ENCODE measurements around the gene RAB7A. TPM values are rescaled to one million over a fixed set of nuclear protein-coding genes. Genes with fewer than 3 reads are reported as not detected.

RAB7A gene
- total RNA-seq, 1 experiment from 2014 or later: 284 TPM

DNA sequence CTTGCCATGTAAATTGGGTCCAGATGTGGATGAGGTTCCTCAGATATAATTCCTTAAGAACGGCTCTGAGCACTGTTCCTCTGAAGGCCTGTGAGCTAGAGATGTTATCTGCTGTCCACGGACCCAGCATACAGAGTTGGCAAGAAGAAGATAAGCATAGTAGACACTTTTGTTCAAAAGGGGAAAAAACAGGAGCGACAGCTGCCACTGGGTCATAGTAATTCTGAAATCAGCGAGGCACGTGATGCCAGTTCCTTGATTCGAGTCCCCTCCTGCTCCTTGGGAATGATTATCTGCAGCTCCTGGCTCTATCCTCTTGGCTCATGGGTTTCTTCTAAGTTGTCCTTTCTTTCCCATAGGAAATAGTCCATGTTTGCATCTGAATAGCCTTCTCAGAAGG is 2.5 kb upstream of the RAB7A start:
- POLR2A ChIA-PET: no interaction called here

GRCh38 chr3:128725547-128726022 is 398 bp upstream of the RAB7A start:
- intact Hi-C loops (cut with micrococcal nuclease; ENCODE audit: unreplicated experiment): loop anchor here (1.0 to 10.0 kb wide), 2 partner anchors 45 to 69 kb away; no protein-coding TSS in a partner anchor
- ChIA-PET POLR2A (interaction anchor here (1.5 kb wide), 1 partner anchor 45 kb away, joined by 6 read pairs; no protein-coding TSS in a partner anchor), CTCF (interaction anchor here (1.8 kb wide), 1 partner anchor 45 kb away, joined by 6 read pairs; no protein-coding TSS in a partner anchor)
- TSS peak; percentile 76 for BruUV-seq (replicated peaks)
- Mint-ChIP-seq H3K4me1 (ENCODE audit: low read depth, unreplicated experiment) (peaks cover 13% of the 10 kb centered on the region), H3K4me3 (ENCODE audit: unreplicated experiment) (peak overlapping the region; percentile 91), H3K36me3 (ENCODE audit: insufficient read depth, unreplicated experiment) (peaks cover 27% of the 10 kb centered on the region), H3K9me3 (ENCODE audit: unreplicated experiment) (no peaks in the 10 kb centered on the region), H3K27me3 (ENCODE audit: insufficient read depth, unreplicated experiment) (no peaks in the 10 kb centered on the region), H3K27ac (ENCODE audit: unreplicated experiment) (peak overlapping the region; percentile 96)
- Histone ChIP-seq H3K27me3 (replicated peaks; ENCODE audit: control insufficient read depth, insufficient read depth, low read length) (no peaks in the 10 kb centered on the region), H3K4me3 (ENCODE audit: low read depth, low read length) (0 out of 2 replicates have a peak overlapping the region, but pooled peaks have one; percentile 8), H3K4me1 (peaks cover 20% of the 10 kb centered on the region), H3K9me3 (no peaks in the 10 kb centered on the region), H3K36me3 (ENCODE audit: control insufficient read depth, insufficient read depth, low read length) (no peaks in the 10 kb centered on the region)
- TF ChIP-seq, protein P1, sequence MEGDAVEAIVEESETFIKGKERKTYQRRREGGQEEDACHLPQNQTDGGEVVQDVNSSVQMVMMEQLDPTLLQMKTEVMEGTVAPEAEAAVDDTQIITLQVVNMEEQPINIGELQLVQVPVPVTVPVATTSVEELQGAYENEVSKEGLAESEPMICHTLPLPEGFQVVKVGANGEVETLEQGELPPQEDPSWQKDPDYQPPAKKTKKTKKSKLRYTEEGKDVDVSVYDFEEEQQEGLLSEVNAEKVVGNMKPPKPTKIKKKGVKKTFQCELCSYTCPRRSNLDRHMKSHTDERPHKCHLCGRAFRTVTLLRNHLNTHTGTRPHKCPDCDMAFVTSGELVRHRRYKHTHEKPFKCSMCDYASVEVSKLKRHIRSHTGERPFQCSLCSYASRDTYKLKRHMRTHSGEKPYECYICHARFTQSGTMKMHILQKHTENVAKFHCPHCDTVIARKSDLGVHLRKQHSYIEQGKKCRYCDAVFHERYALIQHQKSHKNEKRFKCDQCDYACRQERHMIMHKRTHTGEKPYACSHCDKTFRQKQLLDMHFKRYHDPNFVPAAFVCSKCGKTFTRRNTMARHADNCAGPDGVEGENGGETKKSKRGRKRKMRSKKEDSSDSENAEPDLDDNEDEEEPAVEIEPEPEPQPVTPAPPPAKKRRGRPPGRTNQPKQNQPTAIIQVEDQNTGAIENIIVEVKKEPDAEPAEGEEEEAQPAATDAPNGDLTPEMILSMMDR (IDR thresholded peaks at IDR 0.05; ENCODE audit: insufficient read depth in 1 of 2, low read depth in 1 of 2, low read length in 1 of 2, severe bottlenecking in 1 of 2, unreplicated experiment in 1 of 2): no peak
- DNase-seq: no peak

More for the DNA sequence above, 2.5 kb upstream of the RAB7A start:
- TF ChIP-seq, protein P1 (IDR thresholded peaks at IDR 0.05; ENCODE audit: insufficient read depth in 1 of 2, low read depth in 1 of 2, low read length in 1 of 2, severe bottlenecking in 1 of 2, unreplicated experiment in 1 of 2): no peak
- Histone ChIP-seq H3K4me1 (peaks cover 13% of the 10 kb centered on the region), H3K27me3 (replicated peaks; ENCODE audit: control insufficient read depth, insufficient read depth, low read length) (no peaks in the 10 kb centered on the region), H3K4me3 (ENCODE audit: low read depth, low read length) (no peak overlapping the region), H3K36me3 (ENCODE audit: control insufficient read depth, insufficient read depth, low read length) (no peaks in the 10 kb centered on the region), H3K9me3 (no peaks in the 10 kb centered on the region)
- no peak overlapping the region for H3K4me3 Mint-ChIP-seq (ENCODE audit: unreplicated experiment)
- H3K27me3 Mint-ChIP-seq (ENCODE audit: insufficient read depth, unreplicated experiment): no peaks in the 10 kb centered on the region
- intact Hi-C loops (cut with micrococcal nuclease; ENCODE audit: unreplicated experiment): loop anchor here (10.0 kb wide), 1 partner anchor 71 kb away; no protein-coding TSS in a partner anchor
- H3K9me3 Mint-ChIP-seq (ENCODE audit: unreplicated experiment): no peaks in the 10 kb centered on the region
- peaks cover 6% of the 10 kb centered on the region for H3K4me1 Mint-ChIP-seq (ENCODE audit: low read depth, unreplicated experiment)
- DNase-seq: no peak
- CTCF ChIA-PET: no interaction called here
- H3K36me3 Mint-ChIP-seq (ENCODE audit: insufficient read depth, unreplicated experiment): peaks cover 15% of the 10 kb centered on the region
- BruUV-seq (replicated peaks): no TSS peak
- H3K27ac Mint-ChIP-seq (ENCODE audit: unreplicated experiment): no peak overlapping the region

GRCh38 chr3:128727059-128727458 is 1.1 kb downstream of the RAB7A start:
- TF ChIP-seq, protein P1 (IDR thresholded peaks at IDR 0.05; ENCODE audit: insufficient read depth in 1 of 2, low read depth in 1 of 2, low read length in 1 of 2, severe bottlenecking in 1 of 2, unreplicated experiment in 1 of 2): no peak
- H3K36me3 Mint-ChIP-seq (ENCODE audit: insufficient read depth, unreplicated experiment): peaks cover 27% of the 10 kb centered on the region
- DNase-seq: no peak
- Histone ChIP-seq H3K4me3 (ENCODE audit: low read depth, low read length) (peak overlapping the region; percentile 86), H3K36me3 (ENCODE audit: control insufficient read depth, insufficient read depth, low read length) (no peaks in the 10 kb centered on the region), H3K27me3 (replicated peaks; ENCODE audit: control insufficient read depth, insufficient read depth, low read length) (no peaks in the 10 kb centered on the region), H3K4me1 (peaks cover 20% of the 10 kb centered on the region), H3K9me3 (no peaks in the 10 kb centered on the region)
- peak overlapping the region; percentile 96 for H3K27ac Mint-ChIP-seq (ENCODE audit: unreplicated experiment)
- intact Hi-C loops (cut with micrococcal nuclease; ENCODE audit: unreplicated experiment): loop anchor here (10.0 kb wide), 1 partner anchor 68 kb away; no protein-coding TSS in a partner anchor
- ChIA-PET POLR2A (interaction anchor here (0.8 to 1.2 kb wide), 2 partner anchors 47 to 77 kb away, joined by 3 to 5 read pairs; partner anchors contain the start of gene RPN1), CTCF (interaction anchor here (1.8 kb wide), 1 partner anchor 47 kb away, joined by 6 read pairs; no protein-coding TSS in a partner anchor)
- H3K9me3 Mint-ChIP-seq (ENCODE audit: unreplicated experiment): no peaks in the 10 kb centered on the region
- H3K4me3 Mint-ChIP-seq (ENCODE audit: unreplicated experiment): peak overlapping the region; percentile 91
- BruUV-seq (replicated peaks): TSS peak; percentile 36
- H3K27me3 Mint-ChIP-seq (ENCODE audit: insufficient read depth, unreplicated experiment): no peaks in the 10 kb centered on the region
- H3K4me1 Mint-ChIP-seq (ENCODE audit: low read depth, unreplicated experiment): peaks cover 13% of the 10 kb centered on the region

Data from Caco-2 (cell line).